HG02938 (cell line): Measurements from ENCODE around the gene EEFSEC.

ENCODE experiments used
- ATAC-seq: cut with Tn5 transposase; IDR thresholded peaks from one replicate; pipeline ENCODE4 v1.9.1; 2021; ENCODE audit warnings: mild to moderate bottlenecking, moderate library complexity; ENCODE audit not compliant: unreplicated experiment

EEFSEC gene

DNA sequence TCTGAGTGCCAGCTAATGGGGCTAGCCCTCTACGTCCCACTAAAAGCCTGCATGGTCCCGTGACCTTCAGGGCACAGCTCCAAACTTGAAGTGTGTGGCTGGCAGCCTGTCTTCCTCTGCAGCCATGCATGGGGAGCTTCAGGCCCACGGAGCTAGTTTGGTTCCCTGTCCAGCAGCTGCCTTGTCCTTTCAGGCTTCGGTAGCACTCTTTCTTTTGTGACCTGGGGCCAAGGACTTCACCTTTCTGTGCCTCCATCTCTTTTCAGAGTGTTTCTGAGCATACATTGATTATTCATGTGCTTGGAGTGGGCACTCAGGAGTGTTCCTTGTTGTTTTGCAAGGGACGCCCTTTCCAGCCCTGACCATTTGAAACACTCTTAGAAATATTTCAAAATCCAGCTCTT is 158.2 kb downstream of the EEFSEC start:
- ATAC-seq = no peak

DNA sequence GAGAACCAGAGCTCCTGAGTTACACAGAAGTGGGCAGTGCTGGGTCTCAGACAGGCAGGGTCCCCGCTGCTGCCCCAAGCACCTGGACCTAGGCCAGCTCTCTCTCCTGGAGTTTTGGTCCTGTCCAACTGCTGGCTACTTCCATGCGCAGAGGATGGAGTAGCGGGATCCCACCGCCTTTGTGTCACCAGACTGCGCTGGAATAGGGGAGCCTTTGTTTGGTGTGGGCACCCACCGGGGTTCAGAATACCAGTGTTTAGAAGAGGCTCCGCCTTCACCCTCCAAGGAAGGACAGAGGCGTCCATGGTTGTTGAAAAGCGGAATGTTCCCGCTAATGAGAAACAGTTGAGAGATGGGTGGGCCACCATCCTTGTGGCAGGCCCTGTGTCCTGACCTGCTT is 159.0 kb downstream of the EEFSEC start:
- ATAC-seq = no peak

DNA sequence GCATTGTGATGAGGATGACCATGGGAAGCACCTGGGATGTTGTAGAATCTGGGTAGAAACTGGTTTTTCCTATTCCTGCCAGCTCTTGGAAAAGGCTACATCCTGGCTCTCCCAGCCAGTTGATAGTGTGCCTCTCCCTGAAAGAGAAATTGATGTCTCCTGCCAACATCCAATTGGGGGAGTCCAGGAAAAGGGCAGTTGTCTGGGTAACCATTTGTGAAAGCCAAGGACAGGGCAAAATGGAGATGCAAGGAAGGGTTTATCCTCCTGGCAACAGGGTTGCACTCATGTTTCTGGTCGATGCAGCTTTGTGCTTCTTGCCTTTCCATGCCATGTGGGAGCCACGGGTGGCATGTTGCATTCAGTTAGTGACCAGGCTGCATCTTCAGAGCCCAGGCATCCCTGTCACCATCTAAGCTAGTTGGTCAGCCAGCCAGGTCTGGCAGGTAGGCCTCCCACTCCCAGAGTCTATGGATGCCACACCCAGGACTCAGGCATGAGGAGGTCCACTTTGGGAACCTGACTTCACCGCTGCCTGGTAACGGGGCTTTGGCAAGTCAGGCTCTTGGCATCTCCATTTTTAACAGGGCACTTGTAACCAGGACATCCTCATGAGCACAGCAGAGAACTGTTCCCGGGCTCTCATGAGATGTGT is 159.9 kb downstream of the EEFSEC start:
- ATAC-seq = no peak

DNA sequence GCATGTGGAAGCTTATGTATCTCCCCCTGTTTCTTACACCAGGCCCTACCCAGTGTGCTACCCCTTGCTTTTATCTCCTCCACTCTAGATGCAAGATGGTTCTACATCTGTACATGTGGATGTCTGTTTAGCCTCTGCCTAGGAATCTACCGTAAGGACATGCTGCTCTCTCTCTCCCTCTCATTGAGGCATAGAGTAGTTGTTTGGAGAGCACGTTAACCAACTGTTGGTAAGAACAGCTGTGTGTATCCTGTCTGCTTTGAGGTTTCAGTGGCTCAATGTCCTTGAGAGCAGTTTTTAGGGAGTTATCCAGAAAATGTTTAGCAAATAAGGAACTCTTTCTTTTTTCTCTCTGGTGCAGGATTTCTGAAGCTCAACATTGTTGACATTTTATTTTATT is 160.7 kb downstream of the EEFSEC start:
- ATAC-seq = no peak

DNA sequence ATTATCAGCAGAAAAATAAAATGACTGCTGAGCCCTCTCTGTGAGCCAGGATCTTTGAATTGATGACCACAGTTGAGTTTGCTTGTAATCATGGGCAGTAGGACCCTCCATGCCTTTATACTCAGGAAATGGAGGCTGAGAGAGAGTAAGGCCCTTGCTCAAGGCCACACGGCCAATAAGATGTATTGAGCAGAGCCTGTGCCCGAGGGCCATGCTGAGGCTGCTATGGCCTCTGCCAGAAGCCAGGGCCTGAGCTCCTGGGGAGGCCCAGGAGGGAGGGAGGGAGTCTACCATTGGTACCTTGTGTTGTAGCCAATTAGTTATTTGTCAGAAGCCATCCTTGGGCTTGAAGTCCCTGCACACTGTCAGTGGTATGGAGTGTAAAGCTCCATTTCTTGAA is 162.0 kb downstream of the EEFSEC start:
- no peak for ATAC-seq

DNA sequence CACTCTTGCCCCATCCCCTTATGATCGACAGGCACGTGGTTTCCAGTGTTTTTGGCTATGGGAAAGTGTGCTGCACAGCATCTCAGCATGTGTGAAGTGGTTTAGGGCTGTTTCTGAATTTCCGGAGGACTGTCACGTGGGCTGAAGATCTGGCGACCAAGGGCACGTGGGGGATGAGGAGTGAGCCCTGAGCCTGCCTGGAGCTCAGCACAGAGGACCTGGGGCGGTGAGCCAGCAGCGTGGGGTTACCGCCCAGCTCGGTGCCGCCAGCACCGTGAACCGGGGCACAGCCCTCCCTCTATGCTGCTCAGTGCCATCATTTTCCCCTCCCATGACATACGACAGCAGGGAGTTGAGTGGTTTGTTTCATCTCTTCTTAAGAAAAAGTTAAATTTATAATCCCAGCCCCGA is 163.2 kb downstream of the EEFSEC start:
- ATAC-seq = no peak

DNA sequence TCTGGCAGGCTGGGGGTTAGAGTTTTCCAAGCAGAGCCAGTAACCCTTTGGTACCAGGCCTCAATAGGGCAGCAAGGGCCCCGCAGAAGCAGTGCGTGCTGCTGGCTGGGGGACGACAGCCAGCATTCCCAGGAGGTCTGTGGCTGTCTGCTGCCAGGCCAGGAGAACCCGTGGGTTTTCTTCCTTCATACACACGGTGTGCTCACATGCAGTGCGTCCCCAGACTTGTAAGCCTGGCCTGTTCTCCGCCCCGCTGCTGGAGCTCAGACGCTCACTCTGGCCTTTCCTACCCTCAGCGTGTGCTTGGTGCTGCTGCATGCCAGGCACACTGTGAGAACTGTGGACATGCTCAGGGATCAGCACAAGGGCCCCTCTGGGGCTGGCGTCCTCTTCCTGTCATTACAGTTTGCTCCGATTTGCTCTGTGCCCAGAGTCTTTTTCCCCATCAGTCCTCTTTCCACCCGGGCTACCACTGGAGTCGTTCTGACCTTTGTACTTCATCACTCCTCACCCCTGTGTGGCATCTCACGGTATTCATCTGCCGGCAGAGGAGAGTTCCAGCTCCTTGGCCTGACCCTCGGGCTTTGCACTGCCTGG is 163.9 kb downstream of the EEFSEC start:
- no peak for ATAC-seq

DNA sequence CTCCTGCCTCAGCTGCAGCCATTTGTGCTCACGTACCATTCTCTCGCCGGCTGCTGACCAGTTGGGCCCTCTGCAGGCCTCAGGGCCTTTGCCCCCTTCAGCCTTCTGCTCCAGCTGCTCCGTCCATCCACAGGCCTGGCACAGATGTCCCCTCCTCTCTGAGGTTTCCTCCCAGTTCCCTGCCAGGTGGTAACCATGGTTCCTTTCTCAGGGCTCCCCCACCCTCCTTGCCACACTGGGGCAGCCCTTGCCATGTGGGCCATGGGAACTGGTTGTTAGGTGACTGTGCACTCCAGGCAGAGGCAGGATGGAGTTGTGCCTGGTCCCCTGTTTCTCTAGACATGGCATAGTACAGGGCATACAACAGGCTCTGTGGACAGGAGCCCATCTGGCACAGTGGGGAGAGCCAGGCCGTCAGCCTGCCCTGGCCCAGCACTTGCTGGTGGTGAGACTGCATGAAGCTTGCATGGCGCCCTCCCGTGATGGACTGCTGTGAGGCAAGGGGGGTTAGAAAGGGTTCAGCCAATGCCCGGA is 164.5 kb downstream of the EEFSEC start:
- ATAC-seq = no peak

DNA sequence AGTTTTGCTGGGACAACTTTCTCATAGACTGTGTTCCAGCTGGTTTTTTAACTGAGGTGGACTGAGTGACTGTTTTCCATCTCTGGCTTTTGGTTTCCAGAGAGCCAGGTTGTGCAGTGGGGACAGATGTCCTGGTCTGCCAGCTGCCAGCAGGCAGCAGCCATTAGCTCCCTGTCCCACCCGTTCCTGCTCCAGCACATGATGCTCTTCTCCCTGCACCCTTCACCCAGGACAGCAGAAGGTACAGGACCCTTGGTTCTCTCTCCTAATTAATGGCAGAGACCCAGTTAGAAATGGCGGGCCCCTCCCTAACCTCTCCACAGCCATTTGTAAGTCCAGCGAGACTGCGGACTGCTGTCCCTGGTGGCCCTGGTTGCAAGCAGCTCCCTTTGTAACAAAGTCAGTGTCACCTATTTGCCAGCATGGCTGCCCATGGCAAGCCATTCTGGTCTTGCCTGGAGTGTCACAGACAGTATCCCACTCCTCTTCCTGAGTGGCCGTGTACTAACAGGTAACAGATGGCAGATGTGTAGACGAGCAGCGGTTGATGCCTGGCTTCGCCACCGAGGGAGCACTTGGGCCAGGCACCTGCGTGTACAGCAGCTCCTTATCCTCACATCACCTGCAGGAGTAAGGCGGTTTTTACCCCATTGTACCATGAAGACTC is 165.1 kb downstream of the EEFSEC start:
- no peak for ATAC-seq

DNA sequence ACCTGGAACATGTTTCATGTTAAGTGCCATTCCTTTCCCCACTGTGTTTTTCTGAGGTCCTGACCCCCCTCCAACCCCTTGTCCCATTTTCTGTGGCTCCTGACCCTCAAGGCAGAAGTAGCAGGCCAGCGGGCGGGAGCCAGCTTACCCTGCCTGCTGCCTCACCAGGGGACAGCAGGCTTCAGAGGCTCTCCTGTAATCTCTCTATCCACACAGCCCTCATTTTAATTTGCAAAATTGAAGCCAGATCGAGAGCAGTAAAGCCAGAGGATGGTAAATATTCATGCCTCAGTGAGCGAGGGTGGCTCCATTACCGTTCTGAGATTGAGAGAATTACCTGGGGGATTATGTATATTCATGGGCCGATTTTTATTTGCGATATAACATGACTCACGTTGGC is 165.8 kb downstream of the EEFSEC start:
- ATAC-seq = no peak

DNA sequence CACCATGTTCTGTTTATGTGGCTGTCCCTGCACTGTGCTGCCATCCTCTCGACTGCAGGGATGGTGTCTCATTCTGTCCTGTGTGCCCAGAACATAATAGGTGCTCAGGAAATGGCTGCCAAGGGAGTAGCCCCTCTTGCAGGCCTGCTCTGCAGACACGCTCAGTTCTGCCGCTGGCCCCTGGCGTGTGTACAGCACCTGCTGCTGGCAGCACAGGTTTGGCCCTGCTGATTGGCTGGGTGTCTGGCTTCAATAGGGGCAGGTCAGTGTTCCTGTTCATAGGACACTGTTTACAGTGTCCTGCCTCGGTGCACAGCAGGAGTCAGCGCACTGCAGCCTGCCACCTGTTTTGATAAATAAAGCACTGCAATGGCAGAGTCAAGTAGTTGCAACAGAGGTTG is 166.5 kb downstream of the EEFSEC start:
- ATAC-seq = no peak

DNA sequence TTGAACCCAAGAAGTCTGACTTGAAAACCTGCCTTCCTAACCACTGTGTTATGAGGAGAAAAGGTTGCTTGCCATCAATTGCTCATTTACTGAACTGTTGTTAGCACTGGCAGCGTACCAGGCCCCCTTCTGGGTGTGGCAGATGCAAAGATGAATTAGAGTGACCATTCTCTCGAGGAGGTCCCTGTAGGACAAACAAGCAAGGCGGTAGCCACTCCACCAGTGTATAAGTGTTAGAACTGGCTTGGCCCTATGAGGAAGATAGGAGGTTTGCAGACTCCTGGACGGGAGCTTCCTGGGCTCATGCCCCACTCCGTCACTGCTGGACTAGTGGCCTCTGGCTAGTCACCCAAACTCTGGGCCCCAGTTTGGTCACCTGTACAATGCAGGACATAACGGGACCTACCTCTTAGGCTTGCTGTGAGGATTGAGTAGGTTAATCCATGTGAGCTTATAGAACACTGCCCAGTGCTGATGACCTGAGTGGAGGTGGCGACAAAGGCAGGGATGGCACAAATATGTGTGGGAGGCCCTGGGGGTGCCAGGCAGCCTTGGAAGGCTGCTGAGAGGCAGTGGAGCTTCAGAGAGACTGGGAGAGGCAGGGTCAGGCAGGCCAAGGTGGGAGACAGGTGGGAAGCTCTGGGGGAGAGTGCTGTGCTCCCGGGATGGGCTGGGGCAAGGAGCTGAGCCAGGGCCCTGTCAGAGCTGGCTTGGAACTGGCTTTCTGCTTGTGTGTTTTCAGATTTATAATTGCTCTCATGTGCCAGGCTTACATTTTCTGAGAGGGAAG is 167.5 kb downstream of the EEFSEC start:
- ATAC-seq = no peak

DNA sequence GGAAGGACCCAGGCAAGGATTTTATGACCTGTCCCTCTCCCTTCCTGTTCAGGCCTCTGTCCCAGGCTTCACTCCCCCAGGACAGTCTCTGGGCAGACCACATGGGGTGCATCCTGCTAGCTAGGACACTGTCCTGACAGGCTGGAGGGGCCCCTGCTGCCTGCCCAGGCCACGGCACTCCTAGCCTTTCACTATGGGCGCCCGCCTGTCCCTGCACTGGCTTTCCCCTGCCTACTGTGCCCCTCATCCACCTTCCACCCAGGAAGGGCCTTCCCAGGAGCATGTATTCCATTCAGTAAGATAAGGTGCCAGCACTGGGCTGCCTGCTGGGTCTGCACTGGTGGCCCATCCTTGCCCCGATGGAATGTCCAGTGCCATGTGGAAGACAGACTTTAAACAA is 168.1 kb downstream of the EEFSEC start:
- ATAC-seq = no peak

DNA sequence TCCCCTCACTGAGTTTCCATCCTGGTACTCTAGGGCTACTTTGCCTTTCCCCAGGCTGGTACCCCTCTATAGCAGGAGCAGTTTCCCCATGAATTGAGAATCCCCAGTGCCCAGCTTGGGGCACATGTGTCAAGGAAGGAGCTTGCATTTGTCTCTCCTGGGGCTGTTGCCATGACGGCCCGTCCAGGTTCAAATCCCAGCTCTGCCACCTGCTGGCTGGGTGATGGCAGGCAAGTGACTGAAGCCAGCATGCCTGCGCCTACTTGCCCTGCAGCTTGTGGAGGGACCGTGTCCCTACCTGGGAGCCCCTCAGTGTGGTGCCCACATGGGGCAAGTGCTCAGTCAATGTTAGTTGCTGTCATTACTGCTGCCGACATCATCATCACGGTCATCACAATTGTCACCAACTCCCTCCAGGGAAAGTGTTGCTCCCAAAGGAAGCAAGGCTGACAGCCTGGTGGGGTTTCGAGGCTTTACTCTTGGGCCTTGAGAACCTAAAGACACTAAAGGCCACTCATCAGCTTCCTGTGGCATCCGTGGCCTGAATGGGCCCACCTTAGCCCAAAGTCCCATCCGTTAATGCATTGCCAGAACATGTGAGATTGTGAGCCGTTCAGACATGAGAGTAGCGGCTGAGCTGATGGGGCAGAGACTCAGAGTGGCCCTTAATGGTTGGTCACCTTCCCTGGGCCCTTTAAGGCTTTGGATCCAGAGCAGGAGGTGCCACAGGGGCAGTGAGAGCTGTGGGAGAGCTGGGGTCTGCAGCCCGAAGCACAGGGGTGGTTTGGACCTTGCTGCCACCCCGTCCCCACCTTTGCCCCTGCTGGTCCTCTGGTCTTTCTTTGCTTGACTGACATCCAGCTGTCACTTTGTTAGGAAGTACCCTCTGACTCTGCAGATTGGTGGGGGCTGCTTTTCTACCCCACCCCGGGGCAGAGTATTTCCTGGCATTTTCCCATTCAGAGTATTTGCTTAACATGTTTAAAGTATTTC is 169.0 kb downstream of the EEFSEC start:
- ATAC-seq = no peak

DNA sequence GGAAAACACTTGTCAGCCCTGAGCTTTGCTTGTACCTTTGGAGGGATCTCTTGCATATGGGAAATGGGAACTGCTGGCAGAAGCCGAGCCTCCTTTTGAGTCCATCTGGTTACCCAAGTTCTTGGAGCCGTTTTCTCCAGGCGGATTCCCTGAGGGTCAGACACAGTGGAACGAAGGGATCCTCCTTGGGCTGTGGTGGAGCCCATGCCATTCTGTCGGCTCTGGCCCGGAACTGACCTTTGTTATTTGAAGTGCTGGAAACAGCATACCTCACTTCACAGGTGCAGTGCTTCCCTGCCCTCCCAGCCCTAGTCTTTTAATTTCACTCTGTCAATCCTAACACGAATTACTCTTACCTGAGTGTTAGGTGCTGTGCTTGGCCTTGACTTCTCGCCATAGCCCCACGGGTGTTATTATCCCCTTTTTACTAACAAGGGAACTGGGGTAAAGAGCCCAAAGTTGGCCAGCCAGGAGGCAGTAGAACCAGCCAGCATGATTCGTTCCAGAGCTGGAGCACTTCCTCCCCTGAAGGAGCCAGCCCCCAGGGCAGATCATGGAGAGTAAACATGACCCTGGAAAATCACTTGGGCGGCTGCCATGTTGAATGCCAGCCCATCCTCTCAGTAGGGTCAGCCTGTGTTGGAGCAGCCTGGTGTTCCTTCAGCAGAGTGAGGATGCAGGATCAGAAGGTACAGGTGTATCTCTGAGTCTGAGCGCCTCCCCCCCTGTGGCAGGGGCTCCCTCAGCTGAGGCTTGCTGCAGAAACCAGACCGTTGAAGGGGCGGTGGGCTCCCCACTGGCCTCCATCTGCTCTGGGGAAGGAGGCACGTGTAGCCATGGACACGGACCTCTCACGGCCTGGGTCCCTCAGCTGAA is 170.2 kb downstream of the EEFSEC start:
- ATAC-seq = no peak

DNA sequence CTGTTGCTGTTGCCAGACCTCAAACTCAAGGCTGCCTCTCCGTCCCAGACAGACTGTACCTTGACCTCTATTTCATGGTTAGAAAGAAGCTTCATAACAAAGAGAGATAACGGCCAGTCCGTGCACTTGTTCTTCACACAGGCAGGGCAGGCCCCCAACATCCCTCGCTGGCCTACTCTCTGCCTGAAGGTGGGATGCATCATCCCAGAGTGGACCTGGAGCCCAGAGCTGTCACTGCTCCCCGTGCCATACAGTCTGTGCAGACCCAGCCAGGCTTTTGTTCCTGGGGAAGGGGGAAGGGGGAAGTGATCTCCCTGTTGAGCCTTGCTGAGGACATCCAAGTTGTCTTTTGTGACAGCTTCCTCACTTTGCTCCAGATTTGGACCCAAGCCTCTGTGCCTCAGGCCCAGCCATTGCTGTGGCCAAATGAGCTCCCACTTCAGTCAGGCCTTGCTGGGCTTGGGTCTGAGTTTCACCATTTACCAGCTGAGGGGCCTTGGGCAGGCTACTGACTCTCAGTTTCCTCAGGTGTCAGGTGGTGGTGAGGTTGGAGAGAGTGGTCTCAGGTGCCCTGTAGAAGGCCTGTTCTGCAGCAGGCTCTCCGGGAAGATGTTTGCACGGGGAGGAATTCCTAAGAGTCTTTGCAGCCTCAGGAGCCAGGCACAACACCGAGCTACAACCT is 171.8 kb downstream of the EEFSEC start:
- no peak for ATAC-seq

DNA sequence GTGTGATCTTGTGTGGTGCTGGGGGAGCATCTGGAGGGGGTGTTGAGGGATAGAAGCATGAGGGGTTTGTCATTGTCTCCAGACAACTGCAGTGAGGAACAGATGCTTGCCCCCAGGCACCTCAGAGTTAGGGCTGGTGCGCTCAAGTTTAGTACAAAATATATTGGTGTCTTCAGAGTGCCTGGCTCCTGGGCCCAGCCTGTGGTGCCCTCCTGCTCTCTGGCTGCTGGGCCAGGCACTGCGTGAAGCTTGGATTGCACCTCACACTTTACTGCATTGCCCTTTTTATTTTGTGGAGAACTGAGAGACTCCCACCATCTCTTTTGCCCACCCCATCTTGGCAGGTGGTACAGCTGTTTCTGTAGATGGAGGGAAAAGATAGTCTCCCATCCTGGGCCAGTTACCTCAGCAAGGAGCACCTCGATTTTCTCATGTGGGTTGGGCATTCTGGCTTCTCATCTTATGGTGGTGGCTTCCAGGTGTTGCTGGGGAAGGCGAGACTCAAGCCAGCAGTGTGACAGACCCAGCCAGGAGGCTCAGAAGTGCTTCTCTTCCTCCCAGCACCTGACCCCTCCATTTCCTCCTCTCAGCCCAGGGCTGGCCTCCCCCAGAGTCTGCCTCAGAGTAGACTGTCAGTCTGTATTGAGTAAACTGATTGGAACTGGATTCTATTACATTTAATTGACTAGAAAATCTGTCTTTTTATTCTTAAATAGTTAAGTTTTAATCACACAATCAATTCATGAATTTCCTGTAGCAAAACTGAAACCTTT is 173.0 kb downstream of the EEFSEC start:
- no peak for ATAC-seq

DNA sequence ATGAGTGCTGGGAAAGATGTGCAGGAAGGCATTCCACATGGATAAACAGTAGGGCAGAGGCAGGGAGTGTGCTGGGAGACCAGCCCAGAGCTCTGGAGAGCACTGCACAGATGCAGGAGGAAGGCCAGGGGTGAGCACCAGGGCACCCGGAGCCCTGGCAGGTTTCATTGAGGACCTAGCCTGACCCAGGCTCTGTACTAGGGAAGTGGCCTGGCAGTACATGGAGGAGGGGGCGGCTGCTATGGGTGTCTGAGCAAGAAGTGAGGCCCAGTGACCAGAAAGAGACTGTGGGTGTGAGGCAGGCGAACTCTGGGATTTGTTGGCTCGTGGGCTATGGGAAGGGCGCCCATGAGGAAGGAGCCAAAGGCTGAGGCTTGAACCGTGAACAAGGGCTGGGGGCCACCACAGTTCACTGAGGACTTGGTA is 174.3 kb downstream of the EEFSEC start:
- no peak for ATAC-seq
